Stimulated activated CD8-positive, alpha-beta memory T cell treated with anti-CD3 and anti-CD28 coated beads, Interleukin-2, amount 100 ng/mL, for 48 hours (primary cell): ENCODE measurements around the gene AUH.
A peak's percentile ranks its signal among the peaks of the same experiment; 100 is the strongest.

Experiments used
- DNase-seq, 2 donors: peaks; one replicate each; pipeline ENCODE4 v3.0.0-alpha.2; 2020; ENCODE audit warnings: low read depth in 2 of 2

The AUH gene

DNA sequence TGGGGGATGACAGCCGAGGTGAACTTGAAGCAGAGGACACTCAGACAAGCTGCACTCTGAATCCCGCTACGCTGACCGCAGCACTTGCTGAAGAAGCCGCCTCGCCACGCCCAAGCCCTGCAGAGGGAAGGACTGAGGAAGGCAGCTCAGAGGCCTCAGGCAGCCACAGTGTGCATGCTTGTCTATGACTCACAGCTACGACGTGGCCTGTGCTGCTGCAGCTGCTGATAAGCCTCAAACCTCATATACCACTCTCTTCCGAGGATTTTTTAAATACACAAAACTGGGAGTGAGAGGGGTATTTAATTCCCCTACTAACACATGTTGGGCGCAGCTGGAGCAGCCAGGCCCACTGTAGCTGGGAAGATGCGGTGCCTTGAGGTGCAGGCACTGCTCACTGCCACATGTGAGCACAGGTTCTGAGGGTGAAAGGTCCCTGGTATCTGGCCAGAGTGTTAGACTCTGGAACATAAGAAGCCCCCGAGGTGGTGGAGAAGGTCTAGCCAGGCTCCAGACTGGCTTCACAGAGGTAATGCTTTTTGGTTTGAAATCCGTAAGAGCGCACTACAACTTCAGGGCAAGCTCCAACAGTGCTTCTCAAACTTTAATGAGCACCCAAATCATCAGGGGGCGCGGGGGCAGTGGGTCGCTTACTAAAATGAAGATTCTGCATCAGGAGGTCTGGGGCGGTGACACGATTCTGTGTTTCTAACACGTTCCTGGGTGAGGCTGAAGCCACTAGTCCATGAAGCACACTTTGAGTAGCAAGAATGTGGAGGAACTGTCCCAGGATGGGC is 196.8 kb downstream of the AUH start:
- DNase-seq: peak; percentile 76 to 81
